H1 (cell line): Measurements from ENCODE around the gene FN3KRP. TPM values are rescaled to one million over a fixed set of nuclear protein-coding genes. Genes with fewer than 3 reads are reported as not detected.

ENCODE experiments used
- CTCF ChIA-PET: fragments of 300-600 bp; sonication (Branson Sonifier 250); formaldehyde crosslinking; loops from one replicate; lab custom pipeline; 2021; ENCODE audit not compliant: partially characterized antibody; lab: Charles Lee
- POLR2A ChIA-PET: fragments of 300-600 bp; sonication (Branson Sonifier 250); formaldehyde crosslinking; loops from one replicate; lab custom pipeline; 2021; ENCODE audit warnings: inconsistent platforms; ENCODE audit not compliant: partially characterized antibody; lab: Charles Lee
- DNase-seq, 2 experiments: peaks; one replicate each; pipeline versions ENCODE4 v3.0.0 to v3.0.0-alpha.2; 2010 to 2022; ENCODE audit warnings: low spot score in 2 of 2, low read depth in 1 of 2, mixed read lengths in 1 of 2
- FAIRE-seq: peaks from 2 replicates; lab custom pipeline; 2011; peaks lifted over from hg19 to GRCh38; lab: Jason Lieb, UNC
- H2AFZ ChIP-seq: 2 replicates; pipeline ENCODE4 v1.8.1; 2012; ENCODE audit warnings: low read length, inconsistent platforms
- H2AK5ac ChIP-seq: 2 replicates; pipeline ENCODE4 v1.6.1; 2013; ENCODE audit warnings: low read depth, low read length
- H2BK120ac ChIP-seq: replicated peaks from 2 replicates; pipeline ENCODE3; 2013; ENCODE audit warnings: low read depth, low read length, inconsistent platforms
- H2BK12ac ChIP-seq: 2 replicates; pipeline ENCODE4 v1.6.1; 2013; ENCODE audit warnings: low read depth, low read length
- H2BK15ac ChIP-seq: 2 replicates; pipeline ENCODE4 v1.6.1; 2013; ENCODE audit warnings: low read length
- H2BK20ac ChIP-seq: 2 replicates; pipeline ENCODE4 v1.6.1; 2013; ENCODE audit warnings: low read length
- H2BK5ac ChIP-seq: 2 replicates; pipeline ENCODE4 v1.6.1; 2013; ENCODE audit warnings: low read depth, low read length
- H3K14ac ChIP-seq: 2 replicates; pipeline ENCODE4 v1.6.1; 2013; ENCODE audit warnings: inconsistent platforms; ENCODE audit not compliant: insufficient read length
- H3K18ac ChIP-seq: 2 replicates; pipeline ENCODE4 v1.6.1; 2013; ENCODE audit warnings: low read length; ENCODE audit errors: extremely low read depth
- H3K23ac ChIP-seq: 2 replicates; pipeline ENCODE4 v1.6.1; 2013; ENCODE audit warnings: inconsistent platforms; ENCODE audit not compliant: insufficient read length
- H3K23me2 ChIP-seq: 2 replicates; pipeline ENCODE4 v1.6.1; 2013; ENCODE audit warnings: low read depth, low read length
- H3K27ac ChIP-seq: 2 replicates; pipeline ENCODE4 v1.6.1; 2011; ENCODE audit warnings: low read depth, low read length, inconsistent platforms
- H3K27me3 ChIP-seq, 4 experiments: replicated peaks in 1 of 4; 1 replicate in 1 of 4; 2 replicates in 3 of 4; pipeline versions ENCODE4 v1.6.1 to v1.8.1; 2011 to 2013; ENCODE audit warnings: low read length in 3 of 4, mild to moderate bottlenecking in 3 of 4, inconsistent platforms in 2 of 4, mixed read lengths in 2 of 4, moderate library complexity in 1 of 4; ENCODE audit not compliant: control insufficient read depth in 3 of 4, insufficient read depth in 3 of 4; ENCODE audit errors: extremely low read depth in 1 of 4
- H3K36me3 ChIP-seq, 4 experiments: 2 replicates each; pipeline versions ENCODE4 v1.6.1 to v1.8.1; 2011 to 2013; ENCODE audit warnings: mild to moderate bottlenecking in 4 of 4, low read length in 3 of 4, moderate library complexity in 2 of 4, control low read depth in 1 of 4, inconsistent platforms in 1 of 4; ENCODE audit not compliant: insufficient read depth in 4 of 4, control insufficient read depth in 2 of 4
- H3K4ac ChIP-seq: replicated peaks from 2 replicates; pipeline ENCODE3; 2013; ENCODE audit warnings: low read length, low read depth, mixed read lengths, inconsistent platforms; ENCODE audit not compliant: insufficient read length
- H3K4me1 ChIP-seq, 4 experiments: replicated peaks in 1 of 4; 1 replicate in 1 of 4; 2 replicates in 3 of 4; pipeline versions ENCODE4 v1.6.1 to v1.8.1; 2011 to 2013; ENCODE audit warnings: low read length in 3 of 4, inconsistent platforms in 2 of 4, mixed read lengths in 1 of 4; ENCODE audit not compliant: insufficient read depth in 4 of 4, control insufficient read depth in 3 of 4
- H3K4me2 ChIP-seq, 2 experiments: 2 replicates each; pipeline versions ENCODE4 v1.6.1 to v1.8.1; 2011 to 2013; ENCODE audit warnings: low read depth in 2 of 2, low read length in 2 of 2, control low read depth in 1 of 2, inconsistent platforms in 1 of 2, mild to moderate bottlenecking in 1 of 2; ENCODE audit not compliant: insufficient read depth in 1 of 2
- H3K4me3 ChIP-seq, 4 experiments: fragments of 200-600, 300-600 bp in 1 of 4; sonication (generic), shearing (Covaris generic), sonication (Bioruptor Twin) in 1 of 4; 2 replicates each; pipeline versions ENCODE4 v1.5.1 to v1.8.1; 2011 to 2016; ENCODE audit warnings: low read length in 4 of 4, low read depth in 3 of 4, control low read depth in 2 of 4, inconsistent platforms in 2 of 4, mild to moderate bottlenecking in 2 of 4, mixed read lengths in 1 of 4, moderate library complexity in 1 of 4; ENCODE audit not compliant: insufficient read depth in 2 of 4; ENCODE audit errors: extremely low read depth in 1 of 4
- H3K56ac ChIP-seq: replicated peaks from 2 replicates; pipeline ENCODE3; 2013; ENCODE audit warnings: low read depth, mild to moderate bottlenecking, mixed read lengths, low read length, inconsistent platforms; ENCODE audit not compliant: insufficient read length
- H3K79me1 ChIP-seq: 2 replicates; pipeline ENCODE4 v1.6.1; 2013; ENCODE audit warnings: low read depth, low read length, control low read depth
- H3K79me2 ChIP-seq, 2 experiments: 2 replicates each; pipeline versions ENCODE4 v1.6.1 to v1.8.1; 2012 to 2013; ENCODE audit warnings: low read length in 2 of 2, mild to moderate bottlenecking in 2 of 2, inconsistent platforms in 1 of 2; ENCODE audit not compliant: insufficient read depth in 2 of 2, control insufficient read depth in 1 of 2
- H3K9ac ChIP-seq, 4 experiments: replicated peaks in 1 of 4; 1 replicate in 1 of 4; 2 replicates in 3 of 4; pipeline versions ENCODE4 v1.6.1 to v1.8.1; 2011 to 2013; ENCODE audit warnings: low read depth in 3 of 4, low read length in 3 of 4, control low read depth in 2 of 4, mild to moderate bottlenecking in 2 of 4, moderate library complexity in 2 of 4, inconsistent platforms in 1 of 4; ENCODE audit errors: extremely low read depth in 1 of 4
- H3K9me3 ChIP-seq, 2 experiments: 2 replicates each; pipeline versions ENCODE4 v1.6.1 to v1.8.1; 2012 to 2013; ENCODE audit warnings: mild to moderate bottlenecking in 2 of 2, moderate library complexity in 2 of 2, control low read depth in 1 of 2, inconsistent platforms in 1 of 2, low read depth in 1 of 2, low read length in 1 of 2, mixed read lengths in 1 of 2; ENCODE audit not compliant: insufficient read depth in 2 of 2
- H4K20me1 ChIP-seq, 2 experiments: replicated peaks in 1 of 2; 2 replicates each; pipeline versions ENCODE3 to v1.8.1; 2011 to 2013; ENCODE audit warnings: inconsistent platforms in 2 of 2, low read length in 2 of 2, mild to moderate bottlenecking in 1 of 2; ENCODE audit not compliant: insufficient read depth in 2 of 2, control insufficient read depth in 1 of 2
- H4K5ac ChIP-seq: 2 replicates; pipeline ENCODE4 v1.6.1; 2013; ENCODE audit warnings: low read length, low read depth, mixed read lengths, inconsistent platforms; ENCODE audit not compliant: insufficient read length
- H4K8ac ChIP-seq: 2 replicates; pipeline ENCODE4 v1.8.0; 2013; ENCODE audit warnings: mild to moderate bottlenecking, moderate library complexity, low read length, inconsistent platforms; ENCODE audit not compliant: insufficient read depth; ENCODE audit errors: extremely low read depth
- H4K91ac ChIP-seq: replicated peaks from 2 replicates; pipeline ENCODE3; 2013; ENCODE audit warnings: low read length, mixed read lengths, inconsistent platforms; ENCODE audit not compliant: insufficient read length
- BCL11A ChIP-seq, 2 experiments: IDR thresholded peaks; one replicate each; pipeline ENCODE4 v1.6.1; 2011; ENCODE audit warnings: low read depth in 2 of 2, low read length in 2 of 2, mild to moderate bottlenecking in 2 of 2
- CBX5 ChIP-seq: fragments of 300-800, 300-1000 bp; sonication (generic); IDR thresholded peaks from 2 replicates; pipeline ENCODE4 v1.7.1; 2016; ENCODE audit warnings: antibody characterized with exemption, low read length, low read depth
- EZH2 ChIP-seq: fragments of 200-600 bp; sonication (generic); IDR thresholded peaks from 2 replicates; pipeline ENCODE4 v1.7.1; 2012; ENCODE audit warnings: low read depth, mild to moderate bottlenecking, moderate library complexity, low read length, inconsistent platforms; ENCODE audit not compliant: severe bottlenecking
- KDM4A ChIP-seq: IDR thresholded peaks from one replicate; pipeline ENCODE4 v1.7.1; 2012; ENCODE audit warnings: low read depth, mild to moderate bottlenecking, moderate library complexity, low read length, inconsistent platforms; ENCODE audit not compliant: severe bottlenecking
- POU5F1 ChIP-seq: IDR thresholded peaks from 2 replicates; pipeline ENCODE4 v1.6.1; 2011; ENCODE audit warnings: low read depth, mild to moderate bottlenecking, low read length, moderate library complexity
- SIRT6 ChIP-seq: IDR thresholded peaks from one replicate; pipeline ENCODE4 v1.7.1; 2012; ENCODE audit warnings: low read length, inconsistent platforms
- SP2 ChIP-seq: IDR thresholded peaks from 2 replicates; pipeline ENCODE4 v1.6.1; 2012; ENCODE audit warnings: mild to moderate bottlenecking, low read length, inconsistent platforms
- TAF7 ChIP-seq: optimal IDR thresholded peaks from 2 replicates; pipeline ENCODE3; 2011; ENCODE audit warnings: low read depth, mild to moderate bottlenecking, inconsistent platforms, low read length, moderate library complexity, borderline replicate concordance
- YY1 ChIP-seq: IDR thresholded peaks from 2 replicates; pipeline ENCODE4 v1.6.1; 2011; ENCODE audit warnings: low read depth, mild to moderate bottlenecking, low read length
- ZNF274 ChIP-seq: IDR thresholded peaks from 2 replicates; pipeline ENCODE4 v1.7.0; 2012; ENCODE audit warnings: low read length, borderline replicate concordance; ENCODE audit errors: extremely low read depth
- WGBS, 2 experiments: shearing (Covaris generic) in 1 of 2; methylation state at CpG; one replicate each; pipeline versions ENCODE4 v1.1.6 to v1.1.7; 2013 to 2015; ENCODE audit warnings: low lambda C conversion rate in 2 of 2, mixed read lengths in 2 of 2, inconsistent platforms in 1 of 2, low coverage in 1 of 2, missing lambda C conversion rate in 1 of 2; ENCODE audit not compliant: insufficient replicate concordance in 2 of 2, insufficient coverage in 1 of 2, insufficient read length in 1 of 2; ENCODE audit errors: extremely low coverage in 1 of 2, missing lambda C conversion rate in 1 of 2; 5-methylcytosine and 5-hydroxymethylcytosine counted together
- polyA plus RNA-seq, 7 experiments: library from polyadenylated mRNA; depleted of rRNA in 3 of 7; stranded (reverse) in 5 of 7; unstranded in 2 of 7; fragments of >200 nt in 5 of 7; fragments of 200-250 nt in 2 of 7; gene quantifications; 1 replicate in 5 of 7; 2 replicates in 1 of 7; 4 replicates in 1 of 7; pipeline versions ENCODE4 v1.2.1 to v1.2.3, GENCODE V29; 2011 to 2013; ENCODE audit warnings: missing spikeins in 2 of 7, mixed read lengths in 2 of 7
- total RNA-seq: library from RNA; stranded (reverse); fragmentation: NEBNext Ultra II Directional; extraction: Animal tissue kit (Norgen Biotek cat#: 25700); gene quantifications from 2 replicates; pipeline ENCODE4 v1.2.1, GENCODE V29; 2021

FN3KRP gene
- total and polyA plus RNA-seq, 2 of the 8 experiments (the other 6 are each of a cell fraction or from before 2014, with no cell fraction given): 18.1 to 21.4 TPM

- H3K79me1 ChIP-seq: no peaks in the 10 kb centered on the region
- POLR2A ChIA-PET: no interaction called here
- H3K23ac ChIP-seq: no peak overlapping the region
- H4K8ac ChIP-seq: no peak overlapping the region; the same call in 1 of the 2 replicates
- H4K91ac ChIP-seq: no peak overlapping the region
- no peak overlapping the region for H3K27ac ChIP-seq
- H2BK120ac ChIP-seq: no peak overlapping the region
- no peak for DNase-seq
- no peaks in the 10 kb centered on the region for H3K36me3 ChIP-seq
- no peak overlapping the region for H2BK20ac ChIP-seq
- no peak overlapping the region for H2BK5ac ChIP-seq
- H3K27me3 ChIP-seq: no peaks in the 10 kb centered on the region
- H3K4me1 ChIP-seq: no peaks in the 10 kb centered on the region
- H3K79me2 ChIP-seq: no peaks in the 10 kb centered on the region
- no peak overlapping the region for H4K5ac ChIP-seq
- TF ChIP-seq CBX5: no peak
- TF ChIP-seq SIRT6: no peak
- no peak for TF ChIP-seq TAF7
- no peak for TF ChIP-seq SP2
- TF ChIP-seq EZH2: no peak
- TF ChIP-seq ZNF274: no peak
- no peak for TF ChIP-seq KDM4A
- no peak for TF ChIP-seq POU5F1
- no peak for TF ChIP-seq YY1
- no peak for TF ChIP-seq BCL11A (IDR thresholded peaks at IDR 0.05; ENCODE audit: low read depth in 2 of 2, low read length in 2 of 2)
- no peak overlapping the region for H3K18ac ChIP-seq
- no peak overlapping the region for H3K4me2 ChIP-seq
- no peak overlapping the region for H3K4me3 ChIP-seq
- no peak overlapping the region for H3K14ac ChIP-seq
- H3K4ac ChIP-seq: no peak overlapping the region
- no peaks in the 10 kb centered on the region for H4K20me1 ChIP-seq
- H3K9ac ChIP-seq: no peak overlapping the region; a peak in 1 of 7 replicates
- H3K9me3 ChIP-seq: no peaks in the 10 kb centered on the region
- H2BK15ac ChIP-seq: no peak overlapping the region
- CTCF ChIA-PET: no interaction called here
- no peak overlapping the region for H2AFZ ChIP-seq
- WGBS, 2 experiments: 88% methylated on average over 18 of the region's 18 CpGs; no CpG with 5 or more reads in 1 of the 2 experiments
- H3K56ac ChIP-seq: no peak overlapping the region
- H3K23me2 ChIP-seq: no peaks in the 10 kb centered on the region
- no peak overlapping the region for H2BK12ac ChIP-seq
- FAIRE-seq: no peak
- H2AK5ac ChIP-seq: no peak overlapping the region
Observed at GRCh38 chr17:82705756-82706155, 10.8 kb upstream of the FN3KRP start.
